Measurements from ENCODE around the gene HCN1.

Gene HCN1

DNA sequence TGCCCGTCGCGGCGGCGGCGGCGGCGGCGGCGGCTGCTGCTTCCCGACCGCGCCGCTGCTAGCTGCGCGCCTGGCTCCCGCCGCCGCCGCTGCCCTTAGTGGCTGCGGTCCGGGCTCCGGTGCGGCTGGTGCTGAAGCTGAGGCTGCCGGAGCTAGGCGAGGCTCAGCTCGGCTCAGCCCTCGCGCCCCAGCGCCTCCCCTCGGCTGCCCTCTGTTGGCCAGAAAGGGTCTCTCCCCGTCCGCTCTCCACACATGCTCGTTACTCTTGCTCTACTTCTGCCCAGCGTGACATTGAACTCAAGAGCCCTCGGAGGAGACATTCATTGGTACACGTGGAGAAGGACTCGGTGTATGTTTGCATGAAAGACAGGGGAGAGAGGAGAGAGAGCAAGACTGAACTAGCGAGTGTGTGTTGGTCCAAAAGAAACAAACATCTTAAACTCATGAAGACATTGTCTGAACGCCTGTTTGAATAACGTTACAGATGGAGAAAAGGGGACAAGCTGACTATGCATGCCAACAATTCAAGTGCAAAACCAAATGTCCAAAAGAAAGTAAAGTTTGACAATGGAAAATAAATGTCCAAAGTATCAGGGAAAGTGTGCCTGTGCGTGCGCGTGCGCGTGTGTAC lies at the start of gene HCN1:
TSS of gene HCN1 (minus strand) at position 175 of the 631 bp plus-strand sequence.
- DNase-seq: no peak

DNA sequence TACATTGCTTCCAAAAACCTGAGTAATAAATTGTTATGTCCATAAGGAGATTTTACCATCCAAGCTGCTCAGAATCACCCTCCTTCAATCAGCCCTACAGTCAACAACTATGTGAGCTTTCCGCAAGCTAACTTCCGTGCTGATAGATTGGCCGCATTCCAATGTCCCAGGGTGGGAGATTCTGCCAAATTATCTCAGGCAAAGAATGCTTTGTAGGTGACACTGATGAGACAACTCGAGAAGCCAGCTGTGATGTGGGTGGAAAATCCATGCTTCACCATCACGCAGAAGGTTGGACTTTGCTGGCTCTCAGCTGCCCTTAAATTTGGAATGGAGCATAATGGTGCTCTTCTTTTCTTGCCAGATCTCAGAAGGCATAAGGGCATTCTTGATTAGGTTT lies 44.9 kb upstream of the HCN1 start:
- no peak for DNase-seq

GRCh38 chr5:45737153-45737552 lies 41.0 kb upstream of the HCN1 start:
- no peak for DNase-seq

DNA sequence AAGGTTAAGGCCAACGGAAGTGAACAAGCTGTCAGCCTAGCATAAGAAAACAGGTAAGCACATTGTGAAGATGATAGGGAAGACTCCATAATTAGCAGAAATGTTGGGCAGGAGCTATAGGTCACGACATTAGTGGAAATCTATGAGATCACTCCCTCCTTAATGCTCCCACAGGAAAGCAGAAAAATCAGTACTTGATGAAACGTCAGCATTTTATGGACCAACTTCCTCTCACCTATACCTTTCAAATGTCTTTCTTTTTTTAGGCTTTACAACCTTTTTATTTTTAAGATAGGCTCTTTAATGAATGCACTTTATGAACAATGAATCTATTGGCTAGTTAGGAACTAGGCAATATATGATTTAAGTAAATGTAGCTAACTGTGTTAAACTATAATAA lies 29.4 kb upstream of the HCN1 start:
- DNase-seq: no peak

DNA sequence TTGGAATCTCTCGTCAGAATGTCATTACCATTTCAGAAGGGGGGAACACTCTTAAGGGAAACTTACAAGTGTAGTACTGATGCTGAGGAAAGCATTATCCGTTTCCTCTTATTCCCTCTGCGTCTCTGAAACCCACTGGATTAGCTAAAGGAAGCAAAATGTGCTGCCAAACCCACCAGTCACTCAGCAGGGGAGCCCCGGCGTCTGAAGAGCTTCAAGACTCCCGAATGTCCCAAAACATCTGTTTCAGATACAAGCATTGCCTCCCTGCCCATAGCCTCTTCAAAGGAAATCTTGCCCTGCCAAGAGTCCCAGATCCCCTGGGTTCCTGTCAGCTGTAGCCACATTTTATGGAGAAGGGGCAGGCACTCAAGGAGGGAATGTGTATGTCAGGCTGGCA lies 1.0 kb upstream of the HCN1 start:
- DNase-seq: no peak

DNA sequence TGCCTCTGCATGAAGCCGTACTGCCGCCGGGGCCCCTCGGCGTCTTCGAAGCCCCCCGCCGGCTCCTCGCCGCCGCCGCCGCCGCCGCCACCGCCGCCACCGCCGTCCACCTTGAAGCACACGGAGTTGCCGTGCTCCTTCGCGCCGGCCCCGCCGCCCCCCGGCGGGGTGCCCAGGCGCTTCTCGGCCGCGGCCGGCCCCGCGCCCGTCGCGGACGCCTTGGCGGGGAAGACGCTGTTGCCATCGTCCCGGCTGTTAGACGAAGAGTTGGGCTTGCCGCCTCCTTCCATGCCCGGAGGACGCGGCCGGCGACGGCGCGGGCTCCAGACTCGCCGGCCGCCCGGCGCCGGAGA lies 400 bp downstream of the HCN1 start:
- no peak for DNase-seq

DNA sequence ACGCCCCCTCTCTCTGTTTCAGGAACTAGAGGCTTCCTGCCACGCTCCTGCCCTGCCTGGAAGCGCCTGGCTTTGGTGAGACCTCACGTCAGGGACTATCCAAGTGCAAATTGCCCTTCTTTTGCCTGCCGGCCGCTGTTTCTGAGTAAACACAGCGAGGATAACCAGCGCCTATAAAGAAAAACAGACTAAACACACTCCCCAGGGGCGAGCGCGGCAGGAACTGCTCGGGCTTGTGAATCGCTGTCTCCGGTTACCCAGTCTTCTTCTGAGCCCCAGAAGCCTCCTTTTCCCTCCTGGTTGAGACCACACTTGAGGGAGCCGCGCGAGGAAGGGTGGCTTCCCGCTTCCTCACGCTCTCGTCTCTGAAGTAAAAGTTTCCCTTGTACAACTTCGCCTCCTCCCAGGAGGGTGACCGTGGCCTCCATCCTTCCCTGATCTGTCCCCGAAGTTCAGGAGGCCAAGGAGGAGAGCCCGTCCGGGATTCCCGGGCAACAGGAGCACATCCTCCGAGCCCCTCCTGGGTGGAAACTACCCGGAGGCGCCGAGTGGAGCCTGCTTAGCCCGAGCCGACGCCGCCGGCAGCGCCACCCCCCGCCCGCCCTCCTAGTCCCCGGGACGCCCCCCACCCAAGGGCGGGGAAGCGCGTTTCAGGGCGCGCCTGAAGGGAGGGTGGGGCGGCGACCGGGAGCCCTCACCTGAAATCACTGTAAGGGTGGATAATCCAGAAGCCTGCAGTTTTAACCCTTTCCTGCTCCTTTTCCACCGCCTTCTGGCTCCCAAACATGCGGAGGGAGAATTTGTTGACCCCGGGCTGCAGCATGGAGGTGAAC lies 993 bp downstream of the HCN1 start:
- no peak for DNase-seq

DNA sequence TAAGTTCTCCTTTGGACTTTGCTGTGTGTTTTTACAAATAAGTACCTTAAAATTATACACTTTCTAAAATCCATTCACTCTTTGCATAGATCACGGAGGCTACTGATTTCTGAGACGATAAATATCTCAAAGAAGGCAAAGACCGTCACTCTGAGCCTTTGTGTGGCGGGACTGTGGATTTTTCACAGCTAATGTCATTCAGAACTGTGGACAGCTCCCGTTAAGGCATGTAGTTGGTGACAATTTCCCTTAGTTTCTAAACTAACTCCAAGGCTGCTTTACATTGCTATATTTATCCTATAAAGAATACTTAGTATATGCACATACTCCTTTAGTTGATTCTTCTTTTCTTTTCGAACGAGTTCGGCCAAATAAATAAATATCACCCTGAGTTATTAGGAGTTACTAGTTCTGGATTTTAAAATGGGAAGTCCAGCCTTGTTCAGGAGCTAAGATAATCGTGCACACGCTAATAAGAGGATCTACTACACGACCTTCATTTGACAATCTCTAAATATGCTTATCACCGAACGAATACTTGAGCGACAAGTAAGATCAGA lies 1.8 kb downstream of the HCN1 start:
- DNase-seq: no peak

DNA sequence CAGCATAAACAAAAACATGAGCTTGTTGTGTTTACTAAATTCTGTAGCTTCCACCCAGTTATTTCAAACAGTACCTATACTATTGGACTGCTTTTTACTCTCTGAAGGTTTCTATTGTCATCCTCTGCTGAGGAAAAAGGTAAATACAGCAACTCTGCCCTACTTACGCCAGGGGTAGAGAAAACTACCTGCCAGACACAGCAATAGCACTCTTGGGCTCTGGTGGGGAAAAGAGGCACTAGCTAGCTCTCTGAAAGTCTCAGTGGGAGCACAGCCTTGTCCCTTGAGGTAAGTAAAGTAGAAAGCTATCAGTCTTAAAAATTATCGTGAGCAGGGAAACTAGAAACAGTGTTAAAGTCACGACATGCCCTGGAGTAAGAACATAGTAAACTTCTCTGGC lies 3.7 kb downstream of the HCN1 start:
- no peak for DNase-seq

GRCh38 chr5:45691656-45692055 lies 4.5 kb downstream of the HCN1 start:
- no peak for DNase-seq

DNA sequence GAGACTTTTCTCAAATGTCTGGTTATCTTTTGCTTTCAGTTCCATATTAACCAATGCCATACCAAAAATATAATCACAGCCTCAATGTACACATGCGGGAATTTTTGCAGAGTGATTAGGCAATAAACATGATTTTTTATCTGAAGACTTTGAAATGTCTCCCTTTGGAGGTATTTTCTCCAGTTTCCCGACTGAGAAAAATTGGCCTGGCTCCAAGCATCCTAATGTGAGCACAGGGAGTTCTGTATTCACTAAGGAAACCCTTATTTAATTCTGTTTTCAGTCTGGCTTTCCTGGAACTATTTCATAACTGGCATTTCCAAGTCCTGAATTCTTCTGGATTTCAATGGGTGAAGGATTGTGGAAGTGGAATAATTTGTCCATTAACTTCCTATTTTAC lies 8.5 kb downstream of the HCN1 start:
- DNase-seq: no peak

DNA sequence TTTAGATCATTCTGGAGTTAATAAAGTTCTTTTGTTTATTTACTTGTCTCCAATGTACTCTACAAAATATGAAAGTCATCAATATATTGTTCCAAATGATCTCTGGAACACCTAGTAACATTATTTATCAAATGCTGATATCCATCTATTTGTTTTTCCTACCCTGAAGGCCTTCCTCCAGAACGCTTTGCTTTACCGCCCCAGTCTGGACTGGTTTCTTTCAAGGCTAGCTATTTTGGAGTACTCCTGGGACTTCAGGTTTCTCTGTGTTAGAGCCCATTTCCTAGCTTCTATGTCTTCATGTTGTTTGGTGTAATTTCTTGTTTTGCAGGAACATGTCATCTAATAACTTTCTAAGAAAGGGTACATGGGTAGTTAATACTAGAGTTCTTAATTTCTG lies 9.6 kb downstream of the HCN1 start:
- DNase-seq: no peak

DNA sequence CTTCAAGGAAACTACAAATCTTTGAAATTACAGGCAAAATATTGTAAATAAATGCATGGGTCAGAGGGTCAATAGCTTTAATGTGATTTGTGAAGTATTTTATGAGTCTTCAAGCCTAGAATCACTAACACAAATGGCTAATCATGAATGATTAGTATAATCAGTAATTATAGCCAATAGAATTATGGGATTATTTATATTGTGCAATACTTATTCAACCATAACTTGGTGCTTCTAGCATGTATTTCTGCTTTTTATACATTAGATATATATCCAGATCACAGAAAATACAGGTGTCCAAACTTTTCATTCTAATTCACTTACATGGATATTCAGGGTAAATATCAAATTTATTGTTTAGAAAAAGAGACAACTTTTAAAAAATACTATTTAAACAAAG lies 12.1 kb downstream of the HCN1 start:
- no peak for DNase-seq

DNA sequence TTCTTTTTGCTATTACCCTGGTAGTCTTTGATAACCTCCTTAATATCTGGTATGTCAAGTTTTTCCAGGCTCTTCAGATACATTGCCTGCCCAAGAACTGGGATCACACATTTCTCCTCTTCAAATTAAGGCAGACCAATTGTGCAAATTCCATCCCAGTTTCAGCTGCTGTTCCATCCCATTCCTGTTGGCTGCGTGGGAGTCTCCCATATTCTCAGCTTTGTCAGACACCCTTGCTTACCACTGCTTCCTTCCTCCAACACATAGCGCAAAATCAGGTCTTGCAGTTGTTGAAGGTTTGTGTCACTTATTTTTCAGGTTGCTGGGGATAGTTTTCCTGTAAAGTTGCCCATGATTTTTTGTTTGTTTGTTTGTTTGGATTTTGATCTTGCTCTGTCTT lies 15.2 kb downstream of the HCN1 start:
- no peak for DNase-seq

DNA sequence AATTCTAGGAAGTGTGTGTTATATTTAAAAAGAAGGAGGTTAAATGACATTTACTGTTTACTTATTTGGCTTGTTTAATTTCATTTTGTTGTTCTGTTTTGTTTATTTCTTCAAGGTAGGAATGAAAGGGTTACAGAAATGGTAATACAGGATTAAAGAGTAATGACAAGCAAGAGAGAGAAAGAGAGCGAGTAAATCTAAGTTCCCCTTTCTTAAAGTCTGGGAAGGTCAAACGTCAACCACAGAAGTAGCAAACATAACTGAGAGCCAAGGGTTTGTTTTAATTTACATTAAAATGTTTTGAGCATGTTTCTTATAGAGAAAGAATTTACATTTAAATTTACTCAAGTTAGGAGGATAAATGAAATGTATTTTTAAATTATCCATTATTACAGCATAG lies 18.7 kb downstream of the HCN1 start:
- DNase-seq: no peak

DNA sequence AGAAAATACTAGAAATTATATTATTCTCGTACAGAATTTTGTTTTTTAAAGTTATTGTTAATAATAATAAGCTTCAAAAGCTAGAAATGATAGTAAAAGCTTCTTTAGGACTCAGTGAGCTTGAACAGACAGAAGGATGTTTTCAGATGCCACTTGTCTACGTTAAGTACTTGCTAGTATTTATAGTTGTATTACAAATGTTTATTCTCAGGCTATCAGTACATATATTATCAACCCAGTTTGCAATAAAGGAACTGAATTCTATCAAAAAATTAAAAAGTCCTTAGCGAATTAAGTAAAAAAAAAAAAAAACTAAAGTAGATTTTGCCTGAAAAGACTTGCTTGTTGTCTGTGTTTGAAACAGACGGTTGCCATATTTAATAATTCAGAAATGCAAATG lies 23.9 kb downstream of the HCN1 start:
- DNase-seq: no peak

GRCh38 chr5:45648744-45649143 lies 47.4 kb downstream of the HCN1 start:
- no peak for DNase-seq

- DNase-seq: no peak
These were observed 53.1 kb downstream of the HCN1 start for GRCh38 chr5:45643056-45643455.

- DNase-seq: no peak
These were observed 53.8 kb downstream of the HCN1 start for GRCh38 chr5:45642370-45642769.

GRCh38 chr5:45639040-45639439 lies 57.1 kb downstream of the HCN1 start:
- no peak for DNase-seq

- DNase-seq: no peak
These were observed 69.0 kb downstream of the HCN1 start for GRCh38 chr5:45627076-45627656.

DNA sequence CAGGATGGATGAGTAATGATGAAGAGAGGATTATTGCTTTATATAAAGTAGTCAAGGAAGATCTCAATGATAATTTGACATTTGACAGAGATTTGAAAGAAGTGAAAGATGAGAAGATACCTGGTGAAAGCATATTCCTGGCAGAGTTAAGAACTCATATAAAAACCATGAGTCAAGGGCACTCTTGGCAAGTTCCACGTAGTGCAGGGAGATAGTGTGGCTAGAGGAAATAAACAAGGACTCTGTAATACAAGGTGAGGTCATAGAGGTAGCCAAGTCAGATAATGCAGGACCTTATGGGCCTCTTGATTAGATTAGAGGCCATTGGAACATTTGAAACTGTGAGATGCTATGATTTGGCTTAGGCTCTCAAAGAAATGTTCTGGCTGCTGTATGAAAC lies 72.3 kb downstream of the HCN1 start:
- DNase-seq: no peak

- no peak for DNase-seq
These were observed 73.8 kb downstream of the HCN1 start for GRCh38 chr5:45622365-45622764.

GRCh38 chr5:45617859-45618416 lies 78.2 kb downstream of the HCN1 start:
- DNase-seq: no peak
